ENCODE measurements around the gene ABHD10.

Gene ABHD10

DNA sequence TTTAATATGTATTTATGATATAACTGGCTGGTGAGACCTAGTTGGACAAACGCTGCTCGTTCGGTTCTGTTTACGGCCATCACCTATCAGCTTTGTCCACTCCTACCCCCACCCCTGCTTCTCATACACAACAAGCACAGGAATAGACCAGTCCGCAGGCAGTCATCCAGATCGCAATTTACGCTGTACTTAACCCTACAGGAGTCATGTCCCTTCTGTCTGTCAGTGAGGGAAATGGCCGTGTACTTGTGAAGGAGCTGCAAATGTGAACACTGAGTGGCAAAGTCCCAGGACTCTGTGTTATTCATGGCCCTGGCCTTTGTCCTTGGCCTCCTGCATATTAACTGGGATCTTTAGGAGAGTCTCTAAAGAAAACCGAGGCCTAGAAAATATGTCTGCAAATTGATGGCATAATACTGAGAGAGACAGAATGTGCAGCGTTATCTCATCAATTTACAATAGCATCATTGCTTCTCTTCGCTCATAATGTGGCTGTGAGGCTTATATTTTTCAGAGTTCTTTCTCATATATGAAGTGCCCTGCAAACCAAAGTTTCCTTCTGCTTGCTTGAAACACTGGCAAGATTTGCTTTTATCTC lies 7.2 kb upstream of the ABHD10 start:
- TF ChIP-seq CREB1 (IDR thresholded peaks at IDR 0.05; ENCODE audit: low read depth) (no peak), EP300 (IDR thresholded peaks at IDR 0.05; ENCODE audit: borderline replicate concordance) (no peak), TAF1 (IDR thresholded peaks at IDR 0.05; ENCODE audit: low read depth) (no peak), ZBTB7A (IDR thresholded peaks at IDR 0.05; ENCODE audit: low read depth) (no peak), TEAD4 (IDR thresholded peaks at IDR 0.05) (no peak), TCF12 (IDR thresholded peaks at IDR 0.05; ENCODE audit: low read depth) (no peak), FOXM1 (IDR thresholded peaks at IDR 0.05; ENCODE audit: borderline replicate concordance, low read depth) (no peak), USF1 (IDR thresholded peaks at IDR 0.05) (no peak), YY1 (IDR thresholded peaks at IDR 0.05; ENCODE audit: low read depth) (no peak), MAX (IDR thresholded peaks at IDR 0.05) (no peak), NFIC (IDR thresholded peaks at IDR 0.05) (no peak), EGR1 (IDR thresholded peaks at IDR 0.05) (no peak), CEBPB (IDR thresholded peaks at IDR 0.05) (no peak), RAD21 (IDR thresholded peaks at IDR 0.05; ENCODE audit: low read depth) (no peak)
- TF ChIP-seq, protein P1, sequence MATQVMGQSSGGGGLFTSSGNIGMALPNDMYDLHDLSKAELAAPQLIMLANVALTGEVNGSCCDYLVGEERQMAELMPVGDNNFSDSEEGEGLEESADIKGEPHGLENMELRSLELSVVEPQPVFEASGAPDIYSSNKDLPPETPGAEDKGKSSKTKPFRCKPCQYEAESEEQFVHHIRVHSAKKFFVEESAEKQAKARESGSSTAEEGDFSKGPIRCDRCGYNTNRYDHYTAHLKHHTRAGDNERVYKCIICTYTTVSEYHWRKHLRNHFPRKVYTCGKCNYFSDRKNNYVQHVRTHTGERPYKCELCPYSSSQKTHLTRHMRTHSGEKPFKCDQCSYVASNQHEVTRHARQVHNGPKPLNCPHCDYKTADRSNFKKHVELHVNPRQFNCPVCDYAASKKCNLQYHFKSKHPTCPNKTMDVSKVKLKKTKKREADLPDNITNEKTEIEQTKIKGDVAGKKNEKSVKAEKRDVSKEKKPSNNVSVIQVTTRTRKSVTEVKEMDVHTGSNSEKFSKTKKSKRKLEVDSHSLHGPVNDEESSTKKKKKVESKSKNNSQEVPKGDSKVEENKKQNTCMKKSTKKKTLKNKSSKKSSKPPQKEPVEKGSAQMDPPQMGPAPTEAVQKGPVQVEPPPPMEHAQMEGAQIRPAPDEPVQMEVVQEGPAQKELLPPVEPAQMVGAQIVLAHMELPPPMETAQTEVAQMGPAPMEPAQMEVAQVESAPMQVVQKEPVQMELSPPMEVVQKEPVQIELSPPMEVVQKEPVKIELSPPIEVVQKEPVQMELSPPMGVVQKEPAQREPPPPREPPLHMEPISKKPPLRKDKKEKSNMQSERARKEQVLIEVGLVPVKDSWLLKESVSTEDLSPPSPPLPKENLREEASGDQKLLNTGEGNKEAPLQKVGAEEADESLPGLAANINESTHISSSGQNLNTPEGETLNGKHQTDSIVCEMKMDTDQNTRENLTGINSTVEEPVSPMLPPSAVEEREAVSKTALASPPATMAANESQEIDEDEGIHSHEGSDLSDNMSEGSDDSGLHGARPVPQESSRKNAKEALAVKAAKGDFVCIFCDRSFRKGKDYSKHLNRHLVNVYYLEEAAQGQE (IDR thresholded peaks at IDR 0.05; ENCODE audit: low read depth): no peak

- TF ChIP-seq USF1 (IDR thresholded peaks at IDR 0.05) (no peak), CREB1 (IDR thresholded peaks at IDR 0.05; ENCODE audit: low read depth) (no peak), RAD21 (IDR thresholded peaks at IDR 0.05; ENCODE audit: low read depth) (no peak), EGR1 (IDR thresholded peaks at IDR 0.05) (no peak), FOXM1 (IDR thresholded peaks at IDR 0.05; ENCODE audit: borderline replicate concordance, low read depth) (no peak), TEAD4 (IDR thresholded peaks at IDR 0.05) (no peak), ZBTB7A (IDR thresholded peaks at IDR 0.05; ENCODE audit: low read depth) (no peak), EP300 (IDR thresholded peaks at IDR 0.05; ENCODE audit: borderline replicate concordance) (no peak), CEBPB (IDR thresholded peaks at IDR 0.05) (no peak), MAX (IDR thresholded peaks at IDR 0.05) (no peak), TCF12 (IDR thresholded peaks at IDR 0.05; ENCODE audit: low read depth) (no peak), YY1 (IDR thresholded peaks at IDR 0.05; ENCODE audit: low read depth) (no peak)
- TF ChIP-seq, protein P1 (IDR thresholded peaks at IDR 0.05; ENCODE audit: low read depth): no peak
Measured at GRCh38 chr3:111972891-111973290, 5.9 kb upstream of the ABHD10 start.

- no peak for TF ChIP-seq TEAD4 (IDR thresholded peaks at IDR 0.05)
- no peak for TF ChIP-seq MAX (IDR thresholded peaks at IDR 0.05)
- no peak for TF ChIP-seq ZBTB7A (IDR thresholded peaks at IDR 0.05; ENCODE audit: low read depth)
- TF ChIP-seq EP300 (IDR thresholded peaks at IDR 0.05; ENCODE audit: borderline replicate concordance): no peak
- TF ChIP-seq FOXM1 (IDR thresholded peaks at IDR 0.05; ENCODE audit: borderline replicate concordance, low read depth): no peak
- TF ChIP-seq EGR1 (IDR thresholded peaks at IDR 0.05): no peak
- no peak; the same call in 1 of the 2 replicates for TF ChIP-seq CEBPB (IDR thresholded peaks at IDR 0.05)
- no peak for TF ChIP-seq TAF1 (IDR thresholded peaks at IDR 0.05; ENCODE audit: low read depth)
- TF ChIP-seq RAD21 (IDR thresholded peaks at IDR 0.05; ENCODE audit: low read depth): no peak
- no peak for TF ChIP-seq NFIC (IDR thresholded peaks at IDR 0.05)
- no peak for TF ChIP-seq YY1 (IDR thresholded peaks at IDR 0.05; ENCODE audit: low read depth)
Measured at GRCh38 chr3:111975131-111975530, 3.7 kb upstream of the ABHD10 start.

GRCh38 chr3:111976254-111976653 lies 2.6 kb upstream of the ABHD10 start:
- TF ChIP-seq EGR1 (IDR thresholded peaks at IDR 0.05): no peak
- no peak for TF ChIP-seq TAF1 (IDR thresholded peaks at IDR 0.05; ENCODE audit: low read depth)
- TF ChIP-seq NFIC (IDR thresholded peaks at IDR 0.05): no peak
- no peak for TF ChIP-seq ZBTB7A (IDR thresholded peaks at IDR 0.05; ENCODE audit: low read depth)
- TF ChIP-seq, protein P1 (IDR thresholded peaks at IDR 0.05; ENCODE audit: low read depth): no peak
- no peak for TF ChIP-seq CREB1 (IDR thresholded peaks at IDR 0.05; ENCODE audit: low read depth)
- no peak for TF ChIP-seq TCF12 (IDR thresholded peaks at IDR 0.05; ENCODE audit: low read depth)
- TF ChIP-seq USF1 (IDR thresholded peaks at IDR 0.05): no peak
